CD1c-positive myeloid dendritic cell (primary cell): ENCODE data around the gene RAB28.
A peak's percentile ranks its signal among the peaks of the same experiment; 100 is the strongest.

Experiments
- DNase-seq: peaks from one replicate; pipeline ENCODE4 v3.0.0-alpha.2; 2016; ENCODE audit errors: extremely low spot score

RAB28 gene

GRCh38 chr4:13509442-13509841 lies 25.3 kb upstream of the RAB28 start:
- DNase-seq: no peak

- no peak for DNase-seq
Observed at GRCh38 chr4:13504374-13504773, 20.2 kb upstream of the RAB28 start.

GRCh38 chr4:13498469-13498868 lies 14.3 kb upstream of the RAB28 start:
- DNase-seq: peak; percentile 72

DNA sequence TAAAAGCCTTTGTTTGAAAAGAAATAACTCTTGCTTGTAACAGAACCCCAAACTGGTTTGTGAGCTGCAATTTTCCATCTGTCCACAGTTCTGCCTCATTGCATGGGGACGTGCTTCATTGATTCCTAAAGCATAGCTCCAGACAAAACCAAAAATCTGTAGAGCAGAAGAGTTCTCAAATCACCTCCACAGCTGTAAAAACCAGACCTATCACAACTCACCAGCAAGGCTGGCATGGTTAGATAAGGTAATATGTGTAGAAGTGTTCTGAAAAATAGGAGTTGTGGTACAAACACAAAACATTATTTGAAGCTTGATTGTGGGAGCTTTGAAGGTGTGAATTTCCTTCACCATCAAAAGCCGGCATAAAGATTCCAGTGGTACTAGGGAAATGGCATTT lies 12.5 kb upstream of the RAB28 start:
- DNase-seq: no peak

DNA sequence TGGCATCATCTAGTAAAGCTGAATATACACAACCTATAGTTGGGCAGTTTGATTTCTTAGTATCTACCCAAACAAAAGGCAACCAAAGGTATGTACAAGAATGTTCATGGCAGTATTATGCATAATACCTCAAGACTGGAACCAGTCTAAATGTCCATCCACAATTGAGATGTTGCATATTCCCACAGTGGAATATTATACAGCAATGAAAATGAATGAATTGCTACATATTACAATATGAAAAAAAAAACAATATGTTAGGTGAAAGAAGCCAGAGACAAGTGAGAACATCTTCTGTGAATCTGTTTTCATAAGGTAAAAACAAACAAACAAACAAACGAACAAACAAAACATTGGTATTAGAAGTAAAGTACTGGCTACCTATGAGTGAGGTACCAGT lies 11.6 kb upstream of the RAB28 start:
- DNase-seq: no peak

GRCh38 chr4:13493793-13494192 lies 9.7 kb upstream of the RAB28 start:
- no peak for DNase-seq

DNA sequence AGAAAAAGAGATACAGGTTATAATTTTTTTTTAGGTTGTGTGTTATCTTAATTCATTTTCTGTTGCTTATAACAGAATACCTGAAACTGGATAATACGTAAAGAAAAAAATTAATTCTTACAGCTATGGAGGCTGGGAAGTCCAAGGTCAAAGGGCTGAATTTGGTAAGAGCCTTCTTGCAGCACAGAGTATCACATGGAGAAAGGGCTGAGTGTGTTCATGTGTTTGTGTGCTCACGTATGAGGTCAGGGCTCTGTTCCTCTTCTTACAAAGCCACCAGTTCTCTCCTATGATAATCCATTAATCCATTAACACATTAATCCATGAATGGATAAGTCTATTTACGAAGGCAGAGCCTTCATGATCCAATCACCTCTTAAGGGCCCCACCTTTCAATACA lies 8.6 kb upstream of the RAB28 start:
- DNase-seq: no peak

DNA sequence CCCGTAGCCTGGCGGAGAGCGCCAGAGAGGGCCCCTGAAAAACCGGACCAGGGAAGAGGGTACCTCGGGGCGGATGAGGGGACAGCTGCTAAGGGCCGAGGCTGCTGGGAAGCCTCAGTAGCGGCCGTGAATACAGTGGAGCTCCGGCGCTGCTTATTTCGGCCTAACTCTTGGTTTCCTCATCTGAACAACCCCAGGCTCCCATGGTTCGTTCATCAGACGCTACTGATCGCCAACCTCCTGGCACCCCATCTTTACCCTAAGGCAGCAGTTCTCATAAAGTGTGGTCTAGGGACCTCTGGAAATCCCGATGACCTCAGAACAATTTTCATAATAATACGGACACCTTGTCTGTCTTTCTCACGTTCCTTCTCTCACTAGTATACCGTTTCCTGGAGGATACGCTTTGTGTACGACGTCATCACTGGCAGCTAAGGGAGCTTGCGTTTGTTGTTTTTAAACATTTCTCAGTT lies 645 bp upstream of the RAB28 start:
- DNase-seq: no peak

- peak; percentile 43 for DNase-seq
Observed at GRCh38 chr4:13483768-13484121, 395 bp downstream of the RAB28 start.

- DNase-seq: no peak
Observed at GRCh38 chr4:13483136-13483767, 888 bp downstream of the RAB28 start.

DNA sequence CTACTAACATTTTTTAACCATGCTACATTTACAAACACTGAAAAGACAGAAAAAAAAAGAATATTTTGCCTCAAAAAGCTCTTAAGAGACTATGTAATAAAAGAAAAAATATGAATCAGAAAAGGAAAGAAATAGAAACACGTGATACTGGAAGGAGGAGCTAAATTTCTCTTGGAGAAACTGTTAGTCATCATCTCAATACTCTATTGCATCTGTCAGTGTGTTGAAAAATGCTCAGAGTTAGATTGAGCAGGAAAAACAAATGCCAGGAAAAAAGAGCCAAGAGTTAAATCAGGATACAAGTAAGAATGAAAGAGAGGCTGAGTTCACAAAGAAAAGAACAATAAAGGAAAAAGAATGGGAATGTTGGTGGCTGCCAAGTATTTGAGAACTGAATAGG lies 2.6 kb downstream of the RAB28 start:
- DNase-seq: peak; percentile 4

- DNase-seq: no peak
Observed at GRCh38 chr4:13478707-13479106, 5.4 kb downstream of the RAB28 start.

- DNase-seq: no peak
Observed at GRCh38 chr4:13478131-13478530, 6.0 kb downstream of the RAB28 start.

GRCh38 chr4:13476915-13477314 lies 7.2 kb downstream of the RAB28 start:
- no peak for DNase-seq

DNA sequence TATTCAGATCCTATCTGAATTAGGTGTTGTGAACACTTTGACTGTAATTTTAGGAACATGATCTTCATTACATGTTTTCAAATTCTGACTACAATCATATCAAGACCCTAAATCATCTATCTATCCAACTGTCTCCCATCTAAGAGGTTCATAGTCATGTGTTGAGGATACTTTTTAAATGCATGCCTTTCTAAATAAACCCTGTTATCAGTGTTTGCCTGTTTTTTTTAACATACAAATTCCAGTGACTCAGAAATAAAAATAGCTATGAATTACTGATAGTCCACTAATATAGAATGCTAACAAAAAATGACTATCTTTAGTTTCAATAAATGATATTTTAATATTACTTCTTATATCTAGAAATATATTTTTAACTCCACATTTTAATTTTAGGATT lies 8.0 kb downstream of the RAB28 start:
- DNase-seq: no peak

- DNase-seq: no peak
Observed at GRCh38 chr4:13471400-13471799, 12.7 kb downstream of the RAB28 start.

GRCh38 chr4:13470379-13470778 lies 13.8 kb downstream of the RAB28 start:
- DNase-seq: no peak

DNA sequence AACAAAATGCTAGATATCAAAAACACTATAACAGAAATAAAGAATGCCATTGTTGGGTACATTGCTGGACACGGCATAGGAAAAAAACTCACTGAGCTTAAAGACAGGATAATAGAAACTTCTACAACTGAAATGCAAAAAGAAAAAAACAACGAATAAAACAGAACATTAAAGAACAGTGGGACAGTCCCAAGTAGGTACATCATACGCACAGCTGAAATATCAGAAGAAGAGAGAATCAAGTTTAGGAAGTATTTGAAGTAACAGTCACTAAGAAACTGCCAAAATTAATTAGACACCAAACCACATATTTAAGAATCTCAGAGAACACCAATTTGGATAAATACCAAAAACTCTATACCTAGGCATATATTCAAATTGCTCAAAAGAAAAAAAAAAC lies 19.2 kb downstream of the RAB28 start:
- DNase-seq: no peak

GRCh38 chr4:13464543-13464942 lies 19.6 kb downstream of the RAB28 start:
- no peak for DNase-seq

DNA sequence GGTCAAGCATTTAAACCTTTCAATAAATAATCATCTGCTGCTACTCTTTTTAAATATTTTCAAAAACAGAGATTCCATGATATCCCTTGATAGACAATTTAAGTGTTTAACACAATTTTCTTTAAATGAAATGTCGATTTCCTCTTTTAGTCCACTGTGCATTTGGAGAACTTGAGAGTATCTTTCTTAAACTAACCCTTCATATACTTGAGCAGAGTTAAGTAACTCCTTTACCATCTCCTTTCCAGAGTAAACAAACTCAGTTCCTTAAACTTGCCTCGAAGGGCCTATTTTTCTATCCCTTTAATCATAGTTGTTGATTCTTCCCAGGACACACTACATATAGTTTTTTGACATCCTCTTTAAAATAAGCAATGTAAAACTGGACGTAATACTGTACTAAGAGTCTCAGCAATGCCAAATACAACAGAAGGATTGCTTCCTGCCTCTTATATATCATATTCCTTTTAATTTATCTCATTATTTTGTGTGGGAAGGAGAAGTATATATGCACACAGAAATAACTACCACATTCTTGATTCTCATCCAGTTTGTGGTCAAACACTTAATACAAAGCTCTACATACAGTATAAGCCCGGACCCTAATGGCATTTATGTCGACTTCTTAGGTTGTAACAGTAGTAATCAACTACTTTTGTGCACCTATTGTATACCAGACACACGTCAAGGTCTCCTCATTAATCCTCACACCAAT lies 22.8 kb downstream of the RAB28 start:
- no peak for DNase-seq

DNA sequence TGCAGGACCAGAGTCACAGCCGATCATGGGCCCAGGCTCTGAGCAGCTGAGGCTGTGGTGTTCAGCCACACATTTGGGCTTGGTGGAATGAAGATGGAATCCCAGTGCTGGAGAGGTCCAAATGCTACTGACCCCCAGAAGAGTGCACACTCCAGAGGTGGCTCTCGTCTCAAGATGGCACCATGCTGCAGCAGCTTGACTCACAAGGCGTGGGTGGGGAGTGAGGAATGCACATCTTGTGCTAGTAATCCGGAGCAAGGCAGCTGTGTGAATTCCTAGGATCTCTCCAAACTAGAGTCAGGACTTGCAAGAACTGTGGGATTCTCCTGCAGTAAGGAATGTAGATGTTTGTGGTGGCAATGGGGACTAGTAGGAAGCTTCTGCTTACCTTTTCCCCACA lies 28.7 kb downstream of the RAB28 start:
- DNase-seq: no peak

GRCh38 chr4:13454786-13455185 lies 29.4 kb downstream of the RAB28 start:
- no peak for DNase-seq

- DNase-seq: no peak
Observed at GRCh38 chr4:13452927-13453579, 31.1 kb downstream of the RAB28 start.
